Measurements from ENCODE around the gene LRRTM2. TPM values are rescaled to one million over a fixed set of nuclear protein-coding genes. Genes with fewer than 3 reads are reported as not detected.

Gene LRRTM2
- total RNA-seq: 1.2 and 1.6 TPM in 2 replicates

GRCh38 chr5:138874771-138875551 lies at the start of gene LRRTM2:
LRRTM2 (minus strand) TSS chr5:138875335; CDS start chr5:138874911, 424 bp downstream.

Other genes with a start within 250 kb of the LRRTM2 start
- 576 and 698 TPM in 2 replicates for gene CTNNA1, start 121.9 kb downstream of the LRRTM2 start, total RNA-seq